HCT116 (cell line): Measurements from ENCODE around the gene RALGPS1. TPM values are rescaled to one million over a fixed set of nuclear protein-coding genes. Genes with fewer than 3 reads are reported as not detected.
"Not testable (repeated sequence)": the region's sequence is repeated elsewhere in the genome, so short reads cannot be mapped to it uniquely, and the experiment has no call there.

ENCODE experiments used
- ATAC-seq: fragments of 200-7000 bp; cut with Tn5 transposase; 2 replicates; pipeline ENCODE4 v1.9.1; 2020; ENCODE audit warnings: mild to moderate bottlenecking, moderate library complexity
- BruUV-seq: library from RNA; stranded (reverse); fragments of 400-500 nt; replicated peaks from 2 replicates; lab custom pipeline; 2021; lab: Mats Ljungman, UMichigan
- CTCF ChIA-PET: fragments of 300-600 bp; sonication (Branson Sonifier 250); formaldehyde crosslinking; loops from one replicate; lab custom pipeline; 2021; ENCODE audit warnings: antibody characterized with exemption; lab: Charles Lee
- POLR2A ChIA-PET: fragments of 300-600, 350-600 bp; sonication (Branson Sonifier 250); formaldehyde crosslinking; loops from one replicate; lab custom pipeline; 2021; ENCODE audit warnings: antibody characterized with exemption; lab: Charles Lee
- RAD21 ChIA-PET, 2 experiments: fragments of 300-600 bp; sonication (Branson Sonifier 250); formaldehyde crosslinking; loops; one replicate each; lab custom pipeline; 2023; ENCODE audit warnings: low total read pairs in 2 of 2; ENCODE audit not compliant: uncharacterized antibody in 2 of 2, unreplicated experiment in 2 of 2, low non-redundant PET in 1 of 2; lab: Charles Lee
- DNase-seq: peaks from one replicate; pipeline ENCODE4 v3.0.0-alpha.2; 2010; ENCODE audit warnings: low read depth, low spot score
- H2AFZ ChIP-seq: fragments of 200-600 bp; shearing (Covaris generic), sonication (generic); 2 replicates; pipeline ENCODE4 v1.6.1; 2017; ENCODE audit warnings: low read depth, mixed run types, mixed read lengths, antibody characterized with exemption, low read length; ENCODE audit not compliant: poor library complexity, severe bottlenecking
- H3K27ac ChIP-seq: 2 replicates; pipeline ENCODE4 v1.5.1; 2012; ENCODE audit warnings: low read depth, low read length
- H3K27me3 ChIP-seq: fragments of 200-600 bp; sonication (generic); 2 replicates; pipeline ENCODE4 v1.6.1; 2016; ENCODE audit warnings: mixed run types, low read length, mixed read lengths; ENCODE audit not compliant: insufficient read depth
- H3K36me3 ChIP-seq, 2 experiments: fragments of 200-500 bp in 1 of 2; fragments of 200-600 bp in 1 of 2; sonication (Bioruptor generic) in 1 of 2; sonication (generic) in 1 of 2; 2 replicates each; pipeline versions ENCODE4 v1.5.1 to v1.6.1; 2014 to 2016; ENCODE audit warnings: low read length in 2 of 2, inconsistent platforms in 1 of 2, mixed read lengths in 1 of 2, mixed run types in 1 of 2; ENCODE audit not compliant: insufficient read depth in 2 of 2, control insufficient read depth in 1 of 2
- H3K4me1 ChIP-seq, 2 experiments: fragments of 200-600 bp in 1 of 2; sonication (generic) in 1 of 2; 2 replicates each; pipeline versions ENCODE4 v1.5.1 to v1.6.1; 2012 to 2017; ENCODE audit warnings: low read length in 2 of 2, inconsistent platforms in 1 of 2, mild to moderate bottlenecking in 1 of 2, mixed read lengths in 1 of 2, mixed run types in 1 of 2, moderate library complexity in 1 of 2; ENCODE audit not compliant: insufficient read depth in 2 of 2, control insufficient read depth in 1 of 2
- H3K4me2 ChIP-seq: fragments of 200-600 bp; sonication (generic); 2 replicates; pipeline ENCODE4 v1.6.1; 2017; ENCODE audit warnings: mixed run types, low read length, mixed read lengths
- H3K4me3 ChIP-seq, 2 experiments: fragments of 200-600 bp in 1 of 2; sonication (generic) in 1 of 2; replicated peaks in 1 of 2; 2 replicates each; pipeline ENCODE4 v1.5.1; 2011 to 2016; ENCODE audit warnings: low read length in 2 of 2, control low read depth in 1 of 2, low read depth in 1 of 2, mild to moderate bottlenecking in 1 of 2, mixed read lengths in 1 of 2, mixed run types in 1 of 2
- H3K79me2 ChIP-seq: fragments of 200-600 bp; sonication (generic); 2 replicates; pipeline ENCODE4 v1.6.1; 2017; ENCODE audit warnings: mild to moderate bottlenecking, mixed run types, low read length, moderate library complexity, mixed read lengths; ENCODE audit not compliant: insufficient read depth
- H3K9ac ChIP-seq: fragments of 200-600 bp; sonication (generic); 2 replicates; pipeline ENCODE4 v1.6.1; 2016; ENCODE audit warnings: low read length, mixed read lengths
- H3K9me2 ChIP-seq: fragments of 200-600 bp; sonication (generic), shearing (Covaris generic); 2 replicates; pipeline ENCODE4 v1.6.1; 2017; ENCODE audit warnings: mixed run types, mild to moderate bottlenecking, moderate library complexity; ENCODE audit not compliant: insufficient read depth
- H3K9me3 ChIP-seq, 2 experiments: fragments of 200-500 bp in 1 of 2; fragments of 200-600 bp in 1 of 2; sonication (Bioruptor generic) in 1 of 2; sonication (generic) in 1 of 2; 2 replicates each; pipeline ENCODE4 v1.6.1; 2014 to 2017; ENCODE audit warnings: low read length in 2 of 2, mixed read lengths in 2 of 2, inconsistent platforms in 1 of 2, low read depth in 1 of 2, mild to moderate bottlenecking in 1 of 2, mixed run types in 1 of 2, moderate library complexity in 1 of 2; ENCODE audit not compliant: control insufficient read depth in 1 of 2, insufficient read depth in 1 of 2
- H4K20me1 ChIP-seq: fragments of 200-600 bp; sonication (generic), shearing (Covaris generic); 2 replicates; pipeline ENCODE4 v1.6.1; 2017; ENCODE audit warnings: mixed run types, mild to moderate bottlenecking, moderate library complexity; ENCODE audit not compliant: insufficient read depth
- EZH2 ChIP-seq: fragments of 200-600 bp; sonication (generic); IDR thresholded peaks from 2 replicates; pipeline ENCODE4 v1.6.1; 2017; ENCODE audit warnings: antibody characterized with exemption, mixed run types
- FOSL1 ChIP-seq: IDR thresholded peaks from 2 replicates; pipeline ENCODE4 v1.6.1; 2012; ENCODE audit warnings: low read depth
- POLR2A ChIP-seq: IDR thresholded peaks from 2 replicates; pipeline ENCODE4 v1.7.0; 2011; ENCODE audit warnings: borderline replicate concordance; ENCODE audit not compliant: insufficient read depth, insufficient read length; ENCODE audit errors: extremely low read depth
- ZFX ChIP-seq: fragments of 450-650 bp; IDR thresholded peaks from 2 replicates; pipeline ENCODE4 v1.6.1; 2017
- intact Hi-C: fragments of 100-400 bp; cut with micrococcal nuclease; formaldehyde crosslinking; loops from 2 replicates; pipeline ENCODE4 v1.10.0; 2022
- total RNA-seq: library from RNA; stranded (reverse); gene quantifications from one replicate; pipeline ENCODE4 v1.2.1, GENCODE V29; 2021; ENCODE audit not compliant: unreplicated experiment
- TF ChIP-seq, protein P1 (sequence below), 3 experiments: fragments of 200-600 bp in 1 of 3; sonication (generic) in 1 of 3; IDR thresholded peaks in 2 of 3; conservative IDR thresholded peaks in 1 of 3; 2 replicates each; pipeline ENCODE4 v1.5.1; 2012 to 2017; ENCODE audit warnings: low read depth in 2 of 3, low read length in 2 of 3, antibody characterized with exemption in 1 of 3, borderline replicate concordance in 1 of 3, control low read depth in 1 of 3, mild to moderate bottlenecking in 1 of 3, mixed read lengths in 1 of 3, mixed run types in 1 of 3, moderate library complexity in 1 of 3; ENCODE audit not compliant: insufficient read depth in 1 of 3

RALGPS1 gene
- total RNA-seq, 1 experiment from 2014 or later: 7.6 TPM

- H2AFZ ChIP-seq: no peak overlapping the region
- no peaks in the 10 kb centered on the region for H3K79me2 ChIP-seq
- DNase-seq: no peak
- no TSS peak for BruUV-seq
- H3K9me3 ChIP-seq: no peaks in the 10 kb centered on the region
- intact Hi-C loops: no loop called here
- H3K4me3 ChIP-seq: no peak overlapping the region
- H3K9ac ChIP-seq: no peak overlapping the region
- H3K4me1 ChIP-seq: no peaks in the 10 kb centered on the region
- RAD21 ChIA-PET: no interaction called here
- CTCF ChIA-PET: no interaction called here
- no peaks in the 10 kb centered on the region; the same call in 1 of the 2 replicates for H3K27me3 ChIP-seq
- no peaks in the 10 kb centered on the region for H4K20me1 ChIP-seq
- ATAC-seq: peak; percentile 63
- TF ChIP-seq EZH2 (no peak), ZFX (no peak), POLR2A (no peak), FOSL1 (no peak)
- TF ChIP-seq, protein P1, sequence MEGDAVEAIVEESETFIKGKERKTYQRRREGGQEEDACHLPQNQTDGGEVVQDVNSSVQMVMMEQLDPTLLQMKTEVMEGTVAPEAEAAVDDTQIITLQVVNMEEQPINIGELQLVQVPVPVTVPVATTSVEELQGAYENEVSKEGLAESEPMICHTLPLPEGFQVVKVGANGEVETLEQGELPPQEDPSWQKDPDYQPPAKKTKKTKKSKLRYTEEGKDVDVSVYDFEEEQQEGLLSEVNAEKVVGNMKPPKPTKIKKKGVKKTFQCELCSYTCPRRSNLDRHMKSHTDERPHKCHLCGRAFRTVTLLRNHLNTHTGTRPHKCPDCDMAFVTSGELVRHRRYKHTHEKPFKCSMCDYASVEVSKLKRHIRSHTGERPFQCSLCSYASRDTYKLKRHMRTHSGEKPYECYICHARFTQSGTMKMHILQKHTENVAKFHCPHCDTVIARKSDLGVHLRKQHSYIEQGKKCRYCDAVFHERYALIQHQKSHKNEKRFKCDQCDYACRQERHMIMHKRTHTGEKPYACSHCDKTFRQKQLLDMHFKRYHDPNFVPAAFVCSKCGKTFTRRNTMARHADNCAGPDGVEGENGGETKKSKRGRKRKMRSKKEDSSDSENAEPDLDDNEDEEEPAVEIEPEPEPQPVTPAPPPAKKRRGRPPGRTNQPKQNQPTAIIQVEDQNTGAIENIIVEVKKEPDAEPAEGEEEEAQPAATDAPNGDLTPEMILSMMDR (IDR thresholded peaks at IDR 0.05 in 2 of 3, conservative IDR thresholded peaks at IDR 0.05 in 1 of 3; ENCODE audit: borderline replicate concordance in 1 of 3, insufficient read depth in 1 of 3, low read depth in 2 of 3, low read length in 2 of 3): 0 out of 6 replicates have a peak, but pooled peaks of 1 of the 3 experiments have one; percentile 7
- H3K36me3 ChIP-seq: no peaks in the 10 kb centered on the region
- POLR2A ChIA-PET: no interaction called here
- H3K27ac ChIP-seq: no peak overlapping the region
- H3K9me2 ChIP-seq: no peaks in the 10 kb centered on the region
- H3K4me2 ChIP-seq: no peak overlapping the region
These were observed 230.3 kb downstream of the RALGPS1 start for GRCh38 chr9:127144670-127145445.

DNA sequence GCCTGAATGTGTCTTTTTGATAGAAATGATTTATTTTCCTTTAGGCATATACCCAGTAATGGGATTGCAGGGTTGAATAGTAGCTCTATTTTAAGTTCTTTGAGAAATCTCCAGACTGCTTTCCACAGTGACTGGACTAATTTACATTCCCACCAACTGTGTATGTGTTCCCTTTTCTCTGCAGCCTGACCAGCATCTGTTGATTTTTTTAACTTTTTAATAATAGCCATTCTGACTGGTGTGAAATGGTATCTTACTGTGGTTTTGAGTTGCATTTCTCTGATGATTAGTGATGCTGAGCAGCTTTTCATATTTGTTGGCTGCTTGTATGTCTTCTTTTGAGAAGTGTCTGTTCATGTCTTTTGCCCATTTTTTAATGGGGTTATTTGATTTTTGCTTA, 232.3 kb downstream of the RALGPS1 start:
- intact Hi-C loops, H3K4me1 ChIP-seq, H3K4me2 ChIP-seq, H3K27me3 ChIP-seq, DNase-seq, H2AFZ ChIP-seq, RAD21 ChIA-PET, H4K20me1 ChIP-seq, H3K4me3 ChIP-seq, CTCF ChIA-PET, H3K9ac ChIP-seq, BruUV-seq, H3K27ac ChIP-seq, H3K9me2 ChIP-seq, H3K9me3 ChIP-seq, H3K36me3 ChIP-seq, H3K79me2 ChIP-seq, ATAC-seq: not testable (repeated sequence)
- POLR2A ChIA-PET: interaction anchor here (1.5 kb wide), 1 partner anchor 20 kb away, joined by 3 read pairs; no protein-coding TSS in a partner anchor
